ENCODE results near the gene PAPOLB. TPM values are rescaled to one million over a fixed set of nuclear protein-coding genes. Genes with fewer than 3 reads are reported as not detected.

PAPOLB gene
- total RNA-seq, 1 donor from 2014 or later, result 0.07 TPM

DNA sequence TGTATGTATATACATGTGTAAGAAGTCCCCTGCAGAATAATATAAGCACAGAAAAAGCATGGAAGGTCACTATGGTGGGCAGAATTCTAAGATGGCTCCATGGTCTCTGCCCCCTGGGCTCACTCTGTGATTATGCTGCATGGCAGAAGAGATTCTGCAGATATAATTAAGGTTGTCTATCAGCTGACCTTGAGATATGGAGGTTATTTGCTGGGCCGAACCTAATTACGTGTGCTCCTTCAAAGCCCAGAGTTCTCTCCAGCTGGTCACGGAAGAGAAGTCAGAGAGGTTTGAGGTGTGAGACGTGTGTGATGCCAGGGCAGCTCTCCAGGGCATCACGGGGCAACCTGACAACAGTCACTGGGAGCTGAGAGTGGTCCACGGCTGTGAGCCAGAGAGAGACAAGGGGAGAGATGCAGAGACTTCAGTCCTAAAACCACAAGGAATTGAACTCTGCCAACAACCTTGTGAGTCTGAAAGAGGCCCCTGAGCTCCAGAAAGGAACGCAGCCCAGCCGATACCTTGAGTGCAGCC lies 11.5 kb downstream of the PAPOLB start:
- Mint-ChIP-seq H3K36me3 (ENCODE audit: low read depth) (no peaks in the 10 kb centered on the region), H3K27ac (no peak overlapping the region), H3K27me3 (peaks cover 14% of the 10 kb centered on the region), H3K4me1 (peaks cover 5% of the 10 kb centered on the region), H3K4me3 (no peak overlapping the region), H3K9me3 (no peaks in the 10 kb centered on the region)
- POLR2A ChIA-PET, result no interaction called here
- no peak for ATAC-seq (ENCODE audit: low read depth)
- TF ChIP-seq, protein P1, sequence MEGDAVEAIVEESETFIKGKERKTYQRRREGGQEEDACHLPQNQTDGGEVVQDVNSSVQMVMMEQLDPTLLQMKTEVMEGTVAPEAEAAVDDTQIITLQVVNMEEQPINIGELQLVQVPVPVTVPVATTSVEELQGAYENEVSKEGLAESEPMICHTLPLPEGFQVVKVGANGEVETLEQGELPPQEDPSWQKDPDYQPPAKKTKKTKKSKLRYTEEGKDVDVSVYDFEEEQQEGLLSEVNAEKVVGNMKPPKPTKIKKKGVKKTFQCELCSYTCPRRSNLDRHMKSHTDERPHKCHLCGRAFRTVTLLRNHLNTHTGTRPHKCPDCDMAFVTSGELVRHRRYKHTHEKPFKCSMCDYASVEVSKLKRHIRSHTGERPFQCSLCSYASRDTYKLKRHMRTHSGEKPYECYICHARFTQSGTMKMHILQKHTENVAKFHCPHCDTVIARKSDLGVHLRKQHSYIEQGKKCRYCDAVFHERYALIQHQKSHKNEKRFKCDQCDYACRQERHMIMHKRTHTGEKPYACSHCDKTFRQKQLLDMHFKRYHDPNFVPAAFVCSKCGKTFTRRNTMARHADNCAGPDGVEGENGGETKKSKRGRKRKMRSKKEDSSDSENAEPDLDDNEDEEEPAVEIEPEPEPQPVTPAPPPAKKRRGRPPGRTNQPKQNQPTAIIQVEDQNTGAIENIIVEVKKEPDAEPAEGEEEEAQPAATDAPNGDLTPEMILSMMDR (IDR thresholded peaks at IDR 0.05), result no peak
- CTCF ChIA-PET, result no interaction called here
- no peak for DNase-seq
- intact Hi-C loops (cut with micrococcal nuclease), result no loop called here

DNA sequence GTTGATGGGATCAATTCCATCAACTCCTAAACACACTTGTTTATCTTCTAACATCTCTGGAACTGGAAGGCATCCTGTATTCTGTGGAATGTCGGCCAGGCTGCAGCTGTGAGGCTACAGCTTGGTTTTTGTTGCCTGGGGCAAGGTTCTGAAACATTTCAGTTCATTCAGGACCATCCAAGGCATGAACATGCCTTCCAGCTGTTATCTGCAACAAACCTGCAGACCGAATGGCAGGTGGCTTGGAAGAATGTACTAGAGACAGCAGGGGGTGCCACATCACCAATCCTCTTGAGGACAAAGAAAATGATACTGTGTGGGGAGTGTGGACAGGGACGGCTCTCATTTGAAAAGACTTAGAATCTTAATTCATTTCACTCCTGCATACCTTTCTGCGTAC lies 12.4 kb downstream of the PAPOLB start:
- POLR2A ChIA-PET, result no interaction called here

DNA sequence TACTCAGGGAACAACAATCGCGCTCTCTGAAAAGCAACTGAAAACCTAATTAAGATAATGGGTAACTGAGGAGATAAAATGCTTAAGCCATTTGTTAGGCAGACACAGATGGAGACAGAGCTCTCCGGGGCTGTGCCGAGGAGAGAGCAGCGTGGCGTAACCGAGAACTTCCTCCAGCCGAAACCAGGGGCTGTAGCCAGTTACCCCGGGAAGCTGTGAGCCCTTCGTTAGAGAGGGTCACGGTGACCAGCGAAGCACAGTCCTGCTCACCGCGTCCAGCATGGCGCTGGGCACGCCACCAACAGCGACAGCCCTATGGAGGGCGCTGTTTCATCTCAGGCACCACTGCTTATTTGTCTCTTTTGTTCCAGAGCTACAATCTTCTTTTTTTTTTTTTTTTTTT lies 16.1 kb downstream of the PAPOLB start:
- ATAC-seq (ENCODE audit: low read depth) (no peak), DNase-seq (no peak)
- Mint-ChIP-seq H3K27ac (no peak overlapping the region), H3K27me3 (peaks cover 21% of the 10 kb centered on the region), H3K4me3 (no peak overlapping the region), H3K4me1 (peaks cover 5% of the 10 kb centered on the region), H3K9me3 (no peaks in the 10 kb centered on the region), H3K36me3 (ENCODE audit: low read depth) (no peaks in the 10 kb centered on the region)
- TF ChIP-seq, protein P1 (IDR thresholded peaks at IDR 0.05), result no peak
- ChIA-PET CTCF (no interaction called here), POLR2A (interaction anchor here (0.6 kb wide), 1 partner anchor 39 kb away, joined by 3 read pairs; no protein-coding TSS in a partner anchor)
- intact Hi-C loops (cut with micrococcal nuclease), result no loop called here

More for the DNA sequence above, 12.4 kb downstream of the PAPOLB start:
- intact Hi-C loops (cut with micrococcal nuclease), result loop anchor here (1.0 kb wide), 1 partner anchor 236 kb away; no protein-coding TSS in a partner anchor
- H3K36me3 Mint-ChIP-seq (ENCODE audit: low read depth), result no peaks in the 10 kb centered on the region
- ATAC-seq (ENCODE audit: low read depth) (no peak), DNase-seq (no peak)
- H3K27ac Mint-ChIP-seq, result no peak overlapping the region
- TF ChIP-seq, protein P1 (IDR thresholded peaks at IDR 0.05), result no peak
- CTCF ChIA-PET, result interaction anchor here (1.1 to 1.3 kb wide), 3 partner anchors 19 to 238 kb away, joined by 3 to 5 read pairs (median 4); no protein-coding TSS in a partner anchor
- H3K27me3 Mint-ChIP-seq, result peaks cover 15% of the 10 kb centered on the region
- peaks cover 5% of the 10 kb centered on the region for H3K4me1 Mint-ChIP-seq
- no peak overlapping the region for H3K4me3 Mint-ChIP-seq
- no peaks in the 10 kb centered on the region for H3K9me3 Mint-ChIP-seq

DNA sequence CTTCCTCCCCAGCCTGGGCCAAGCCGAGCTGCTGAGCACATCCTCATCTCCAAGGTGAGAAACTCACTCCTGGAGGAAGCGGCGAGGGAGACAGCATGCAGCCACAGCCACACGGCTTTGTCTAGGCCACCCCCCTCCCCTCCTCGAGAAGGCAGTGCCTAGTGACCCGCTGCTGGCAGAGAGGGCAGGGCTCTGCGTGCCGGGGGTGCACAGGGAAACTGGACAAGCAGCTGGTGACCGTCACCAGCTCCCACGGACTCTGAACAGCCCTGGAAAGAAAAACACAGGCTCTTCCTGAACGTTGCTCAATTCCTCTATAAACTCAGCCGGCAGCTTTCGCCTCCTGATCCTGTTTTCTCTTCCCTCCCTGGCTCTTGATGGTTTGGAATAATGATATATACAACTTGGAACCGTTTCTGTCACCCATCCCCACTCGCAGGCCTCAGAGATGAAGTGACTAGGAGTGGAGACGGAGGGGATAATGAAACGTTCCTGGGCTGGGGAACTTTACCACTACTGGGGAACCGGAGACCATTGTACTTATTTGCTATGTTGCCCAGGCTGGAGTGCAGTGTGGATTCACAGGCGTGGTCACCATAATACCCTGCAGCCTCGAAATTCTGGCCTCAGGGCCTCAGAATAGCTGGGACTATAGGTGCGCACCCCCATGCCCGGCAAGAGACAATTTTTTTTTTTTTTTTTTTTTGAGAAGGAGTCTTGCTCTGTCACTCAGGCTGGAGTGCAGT lies 19.3 kb downstream of the PAPOLB start:
- TF ChIP-seq, protein P1 (IDR thresholded peaks at IDR 0.05), result no peak
- H3K27me3 Mint-ChIP-seq, result peaks cover 17% of the 10 kb centered on the region
- ATAC-seq (ENCODE audit: low read depth), result no peak

DNA sequence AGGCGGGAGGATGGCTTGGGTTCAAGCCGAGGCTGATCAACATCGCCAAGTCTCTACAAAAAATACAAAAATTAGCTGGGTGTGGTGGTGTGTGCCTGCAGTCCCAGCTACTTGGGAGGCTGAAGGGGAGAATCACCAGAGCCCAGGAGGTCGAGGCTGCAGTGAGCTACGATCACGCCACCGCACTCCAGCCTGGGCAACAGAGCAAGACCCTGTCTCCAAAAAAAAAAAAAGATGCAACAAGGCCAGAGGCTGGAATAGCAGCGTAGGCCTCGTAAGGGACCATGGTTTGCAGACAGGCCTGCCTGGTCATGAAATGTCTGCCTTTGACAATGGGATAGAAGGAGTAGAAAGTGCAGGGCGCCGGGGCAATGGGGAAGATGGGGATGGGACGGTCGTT lies 20.0 kb downstream of the PAPOLB start:
- peaks cover 13% of the 10 kb centered on the region for H3K27me3 Mint-ChIP-seq
- intact Hi-C loops (cut with micrococcal nuclease), result no loop called here

More for the DNA sequence above, 19.3 kb downstream of the PAPOLB start:
- Mint-ChIP-seq H3K4me1 (peaks cover 5% of the 10 kb centered on the region), H3K9me3 (no peaks in the 10 kb centered on the region), H3K36me3 (ENCODE audit: low read depth) (no peaks in the 10 kb centered on the region), H3K27ac (no peak overlapping the region), H3K4me3 (no peak overlapping the region)
- POLR2A ChIA-PET, result no interaction called here
- intact Hi-C loops (cut with micrococcal nuclease), result no loop called here
- CTCF ChIA-PET, result no interaction called here
- DNase-seq, result no peak

More for the DNA sequence above, 20.0 kb downstream of the PAPOLB start:
- Mint-ChIP-seq H3K4me1 (peaks cover 5% of the 10 kb centered on the region), H3K36me3 (ENCODE audit: low read depth) (no peaks in the 10 kb centered on the region), H3K27ac (no peak overlapping the region), H3K9me3 (no peaks in the 10 kb centered on the region), H3K4me3 (no peak overlapping the region)
- ChIA-PET POLR2A (no interaction called here), CTCF (no interaction called here)
- DNase-seq (no peak), ATAC-seq (ENCODE audit: low read depth) (no peak)
- TF ChIP-seq, protein P1 (IDR thresholded peaks at IDR 0.05), result no peak

All from activated B cell treated with CpG ODN at 0.5 μM for 24 hours (primary cell).